Breast epithelium (tissue), 3 donors: ENCODE measurements around the gene HSD17B14. TPM values are rescaled to one million over a fixed set of nuclear protein-coding genes. Genes with fewer than 3 reads are reported as not detected.

ENCODE experiments used
- total RNA-seq, 3 donors: library from RNA; depleted of rRNA; stranded (reverse); fragments of >200 nt; gene quantifications; one replicate each; pipeline ENCODE4 v1.1.0, GENCODE V29; 2016

Gene HSD17B14
- total RNA-seq, 3 donors from 2014 or later: 13.1 to 18.6 (median 14.6) TPM

Other genes with a start within 250 kb of the HSD17B14 start
- not detected for gene SPACA4, start 229.7 kb downstream of the HSD17B14 start, total RNA-seq
- 1 to 10 TPM in 2 of 3 donors, not detected in 1; 3.3 to 5.6 TPM for gene FAM83E, start 221.4 kb downstream of the HSD17B14 start, total RNA-seq
- 1,000 to 10,000 TPM; 1,880 to 2,937 (median 2,507) TPM for gene RPL18, start 217.3 kb downstream of the HSD17B14 start, total RNA-seq
- 10 to 100 TPM in 2 of 3 donors, 1 to 10 TPM in 1; 7.4 to 10.8 (median 10.5) TPM for gene SPHK2, start 217.0 kb downstream of the HSD17B14 start, total RNA-seq
- 10 to 100 TPM in 1 of 3 donors, 1 to 10 TPM in 2; 3.9 to 10.8 (median 5.0) TPM for gene DBP, start 199.1 kb downstream of the HSD17B14 start, total RNA-seq
- gene CA11, start 190.3 kb downstream of the HSD17B14 start, total RNA-seq: 10 to 100 TPM in 1 of 3 donors, 1 to 10 TPM in 2; 2.2 to 14.2 (median 9.8) TPM
- gene NTN5, start 163.5 kb downstream of the HSD17B14 start, total RNA-seq: 1 to 10 TPM in 2 of 3 donors, under 1 TPM in 1; 0.64 to 2.9 (median 2.6) TPM
- gene FUT2, start 140.5 kb downstream of the HSD17B14 start, total RNA-seq: 1 to 10 TPM in 2 of 3 donors, not detected in 1; 2.6 to 5.9 TPM
- 1 to 10 TPM in 2 of 3 donors, under 1 TPM in 1; 0.32 to 1.9 (median 1.3) TPM for gene MAMSTR, start 116.8 kb downstream of the HSD17B14 start, total RNA-seq
- gene RASIP1, start 95.9 kb downstream of the HSD17B14 start, total RNA-seq: 10 to 100 TPM in 2 of 3 donors, 1 to 10 TPM in 1; 7.7 to 28.2 (median 10.7) TPM
- gene IZUMO1, start 89.6 kb downstream of the HSD17B14 start, total RNA-seq: under 1 TPM in 1 of 3 donors, not detected in 2; 0.29 TPM
- gene FUT1, start 83.8 kb downstream of the HSD17B14 start, total RNA-seq: 1 to 10 TPM in 2 of 3 donors, under 1 TPM in 1; 0.48 to 6.2 (median 3.1) TPM
- gene FGF21, start 81.0 kb downstream of the HSD17B14 start, total RNA-seq: not detected
- gene BCAT2, start 25.5 kb downstream of the HSD17B14 start, total RNA-seq: 10 to 100 TPM; 26.9 to 49.0 (median 28.8) TPM
- 10 to 100 TPM in 2 of 3 donors, 1 to 10 TPM in 1; 6.4 to 25.6 (median 22.4) TPM for gene PLEKHA4, start 32.1 kb upstream of the HSD17B14 start, total RNA-seq
- gene PPP1R15A, start 35.9 kb upstream of the HSD17B14 start, total RNA-seq: 10 to 100 TPM; 59.6 to 74.2 (median 65.4) TPM
- gene TULP2, start 62.3 kb upstream of the HSD17B14 start, total RNA-seq: under 1 TPM in 2 of 3 donors, not detected in 1; 0.48 to 0.73 TPM
- 100 to 1,000 TPM; 131 to 333 (median 223) TPM for gene NUCB1, start 63.8 kb upstream of the HSD17B14 start, total RNA-seq
- 1 to 10 TPM in 1 of 3 donors, under 1 TPM in 1, not detected in 1; 0.96 to 1.3 TPM for gene DHDH, start 97.2 kb upstream of the HSD17B14 start, total RNA-seq
- 10 to 100 TPM; 34.2 to 56.0 (median 36.0) TPM for gene BAX, start 118.4 kb upstream of the HSD17B14 start, total RNA-seq
- gene FTL, start 128.8 kb upstream of the HSD17B14 start, total RNA-seq: over 10,000 TPM in 1 of 3 donors, 1,000 to 10,000 TPM in 2; 3,861 to 12,429 (median 4,028) TPM
- 10 to 100 TPM; 24.0 to 26.4 (median 24.6) TPM for gene GYS1, start 156.8 kb upstream of the HSD17B14 start, total RNA-seq
- gene RUVBL2, start 157.4 kb upstream of the HSD17B14 start, total RNA-seq: 100 to 1,000 TPM in 1 of 3 donors, 10 to 100 TPM in 2; 74.1 to 104 (median 84.0) TPM
- not detected for gene LHB, start 180.6 kb upstream of the HSD17B14 start, total RNA-seq
- not detected for gene CGB3, start 187.8 kb upstream of the HSD17B14 start, total RNA-seq
- not detected for gene CGB2, start 195.4 kb upstream of the HSD17B14 start, total RNA-seq
- gene CGB1, start 200.4 kb upstream of the HSD17B14 start, total RNA-seq: not detected
- gene CGB5, start 207.4 kb upstream of the HSD17B14 start, total RNA-seq: not detected
- not detected for gene CGB8, start 212.6 kb upstream of the HSD17B14 start, total RNA-seq
- gene CGB7, start 221.3 kb upstream of the HSD17B14 start, total RNA-seq: 1 to 10 TPM in 1 of 3 donors, under 1 TPM in 1, not detected in 1; 0.15 to 2.0 TPM
- 1 to 10 TPM in 2 of 3 donors, not detected in 1; 3.9 to 6.4 TPM for gene NTF4, start 228.3 kb upstream of the HSD17B14 start, total RNA-seq
- not detected for gene KCNA7, start 236.2 kb upstream of the HSD17B14 start, total RNA-seq
- 100 to 1,000 TPM; 222 to 444 (median 316) TPM for gene SNRNP70, start 249.0 kb upstream of the HSD17B14 start, total RNA-seq